Hepatic stellate cell (primary cell): ENCODE data around the gene RSPO1.

Experiments used
- DNase-seq: peaks from one replicate; pipeline ENCODE4 v3.0.0; 2011; ENCODE audit warnings: low spot score

Gene RSPO1

GRCh38 chr1:37564892-37565291 is 69.8 kb downstream of the RSPO1 start:
- DNase-seq = no peak

GRCh38 chr1:37562984-37563383 is 71.7 kb downstream of the RSPO1 start:
- DNase-seq = no peak
